ENCODE data around the gene ATMIN.
A peak's percentile ranks its signal among the peaks of the same experiment; 100 is the strongest.

ATMIN gene

GRCh38 chr16:81035398-81035974 lies at the start of gene ATMIN:
Gene ATMIN, plus strand, starts transcription at chr16:81035842. Its CDS starts 29 bp downstream, at chr16:81035871.
- FAIRE-seq, result no peak

GRCh38 chr16:80986557-80986956 lies 49.1 kb upstream of the ATMIN start:
- DNase-seq (ENCODE audit: low spot score) (no peak), FAIRE-seq (no peak)

More at GRCh38 chr16:81035398-81035974, at the start of gene ATMIN:
- peak; percentile 56 for DNase-seq (ENCODE audit: low spot score)

- FAIRE-seq, result no peak
These were observed 46.9 kb upstream of the ATMIN start for GRCh38 chr16:80988756-80989155.

DNA sequence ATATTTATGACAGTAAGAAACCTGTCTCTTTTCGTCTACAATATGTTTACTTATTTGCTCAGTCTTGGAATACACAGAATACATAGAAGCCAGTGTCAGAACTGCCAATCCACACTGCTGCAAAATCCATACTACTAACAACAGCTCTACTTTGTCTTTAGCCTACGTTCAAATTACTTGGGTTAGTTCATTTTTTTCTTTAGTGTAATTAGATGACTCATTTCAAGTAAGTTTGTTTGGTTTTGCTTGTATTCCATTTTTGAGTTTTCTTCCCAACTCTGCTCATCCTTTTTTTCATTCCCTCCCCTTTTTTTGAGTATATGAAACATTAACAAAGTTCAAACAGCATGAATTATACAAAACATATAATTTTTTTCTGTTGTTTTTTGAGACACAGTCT lies 45.8 kb upstream of the ATMIN start:
- FAIRE-seq (no peak), DNase-seq (ENCODE audit: low spot score) (no peak)

More at GRCh38 chr16:80988756-80989155, 46.9 kb upstream of the ATMIN start:
- no peak for DNase-seq (ENCODE audit: low spot score)

DNA sequence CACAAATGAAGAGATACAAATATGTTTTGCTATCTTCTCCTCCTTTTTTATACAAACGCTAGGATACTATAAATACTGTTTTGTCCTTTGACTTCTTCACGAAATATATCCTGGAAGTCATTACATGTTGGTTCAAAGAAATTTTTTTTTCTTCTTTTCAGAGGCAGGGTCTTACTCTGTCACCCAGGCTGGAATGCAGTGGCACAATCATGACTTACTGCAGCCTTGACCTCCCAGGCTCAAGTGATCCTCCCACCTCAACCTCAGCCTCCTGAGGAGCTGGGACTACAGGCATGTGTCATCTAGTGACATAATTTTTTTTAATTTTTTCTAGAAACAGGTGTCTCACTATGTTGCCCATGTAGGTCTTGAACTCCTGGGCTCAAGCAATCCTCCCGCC lies 45.1 kb upstream of the ATMIN start:
- no peak for FAIRE-seq

DNA sequence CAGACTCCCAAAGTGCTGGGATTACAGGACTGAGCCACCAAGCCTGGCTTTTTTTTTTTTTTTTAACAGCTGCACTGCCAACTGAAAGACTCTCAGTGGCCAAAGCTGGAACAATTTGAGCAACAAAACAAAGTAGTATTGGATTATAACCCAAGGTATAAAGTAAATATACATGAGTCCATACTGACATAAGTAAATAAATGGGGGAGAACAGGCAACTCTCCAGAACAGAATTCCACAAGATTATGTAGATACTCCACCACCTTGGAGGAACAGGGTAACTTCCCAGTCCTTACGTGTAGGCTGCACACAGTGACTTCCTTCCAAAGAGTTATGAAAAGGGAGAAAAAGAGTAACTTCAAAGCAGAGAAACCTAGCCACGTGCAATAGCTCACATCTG lies 44.7 kb upstream of the ATMIN start:
- no peak for DNase-seq (ENCODE audit: low spot score)
- FAIRE-seq, result no peak

More for the DNA sequence above, 45.1 kb upstream of the ATMIN start:
- DNase-seq (ENCODE audit: low spot score), result no peak

DNA sequence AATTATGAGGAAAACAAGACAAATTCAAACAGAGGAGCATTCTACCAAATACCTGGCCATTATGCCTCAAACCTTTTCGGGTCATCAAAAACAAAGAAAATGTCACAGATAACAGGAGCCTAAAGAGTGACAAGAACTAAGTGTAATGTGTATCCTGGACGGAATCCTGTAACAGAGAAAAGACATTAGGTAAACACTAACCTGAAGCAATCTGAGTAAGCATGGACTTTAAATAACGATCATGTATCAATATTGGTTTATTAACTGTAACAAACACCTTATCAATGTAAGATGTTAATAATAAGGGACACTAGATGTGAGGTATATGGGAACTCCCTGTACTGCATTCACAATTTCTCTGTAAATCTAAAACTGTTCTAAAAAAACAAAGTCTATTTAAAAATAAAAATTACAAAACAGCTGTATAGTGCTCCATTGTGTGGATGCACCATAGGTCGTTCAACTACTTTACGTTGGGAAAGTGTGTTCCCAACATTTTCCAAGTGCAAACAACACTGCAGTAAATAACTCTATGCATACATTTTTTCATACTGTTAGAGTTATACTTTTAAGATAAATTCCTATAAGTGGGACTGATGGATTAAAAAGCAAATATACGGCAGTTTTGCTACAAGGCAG lies 43.7 kb upstream of the ATMIN start:
- FAIRE-seq (no peak), DNase-seq (ENCODE audit: low spot score) (no peak)

GRCh38 chr16:80992676-80993293 lies 42.9 kb upstream of the ATMIN start:
- no peak for FAIRE-seq
- no peak for DNase-seq (ENCODE audit: low spot score)

DNA sequence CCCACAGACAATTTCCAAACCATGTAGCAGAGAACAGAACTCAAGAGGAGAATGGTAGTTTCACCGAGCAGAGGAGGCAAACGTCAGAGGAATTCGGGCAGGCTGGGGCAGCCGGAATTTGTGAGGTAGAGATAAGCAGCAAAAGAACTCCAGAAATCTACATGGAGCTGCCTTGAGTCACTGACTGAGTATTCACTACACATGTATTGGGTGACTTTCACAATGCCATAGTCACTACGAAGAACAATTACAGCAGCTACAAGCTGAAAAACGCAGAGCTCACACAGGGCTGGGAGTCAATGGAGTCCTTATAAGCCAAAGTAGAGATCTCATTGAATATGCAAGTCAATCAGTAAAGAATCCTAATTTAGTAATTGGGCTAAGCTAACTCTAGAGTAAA lies 42.3 kb upstream of the ATMIN start:
- DNase-seq (ENCODE audit: low spot score), result peak; percentile 64
- FAIRE-seq, result peak; percentile 56

DNA sequence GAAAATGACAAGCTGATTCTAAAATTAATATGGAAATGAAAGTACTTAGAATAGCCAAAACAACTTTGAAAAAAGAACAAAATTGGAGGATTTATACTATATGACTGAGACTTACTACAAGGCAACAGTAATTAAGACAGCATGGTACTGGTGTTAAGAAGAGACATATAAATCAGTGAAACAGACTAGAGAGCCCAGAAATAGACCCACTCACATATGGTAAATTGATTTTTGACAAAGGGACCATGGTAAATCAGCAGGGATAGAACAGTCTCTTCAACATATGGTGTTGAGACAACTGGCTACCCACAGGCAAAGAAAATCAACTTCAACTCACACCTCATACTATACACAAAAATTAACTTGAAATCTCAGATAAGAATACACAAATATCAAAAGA lies 41.8 kb upstream of the ATMIN start:
- DNase-seq (ENCODE audit: low spot score) (no peak), FAIRE-seq (no peak)

DNA sequence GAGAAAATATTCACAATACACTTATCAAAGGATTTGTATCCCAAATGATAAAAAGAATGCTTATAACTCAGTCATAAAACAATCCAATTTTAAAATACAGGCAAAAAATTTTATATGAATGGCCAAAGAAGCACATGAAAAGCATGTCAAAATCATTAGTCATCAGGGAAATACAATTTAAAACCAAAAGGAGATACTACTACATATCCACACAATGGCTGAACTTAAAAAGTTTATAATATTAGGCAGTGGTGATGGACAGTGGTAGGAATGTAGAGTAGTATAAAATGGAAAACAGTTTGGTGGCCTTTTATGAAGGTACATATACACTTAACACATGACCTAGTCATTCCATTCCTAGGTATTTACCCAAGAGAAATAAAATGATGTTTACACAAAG lies 41.2 kb upstream of the ATMIN start:
- FAIRE-seq, result peak; percentile 2
- DNase-seq (ENCODE audit: low spot score), result no peak

DNA sequence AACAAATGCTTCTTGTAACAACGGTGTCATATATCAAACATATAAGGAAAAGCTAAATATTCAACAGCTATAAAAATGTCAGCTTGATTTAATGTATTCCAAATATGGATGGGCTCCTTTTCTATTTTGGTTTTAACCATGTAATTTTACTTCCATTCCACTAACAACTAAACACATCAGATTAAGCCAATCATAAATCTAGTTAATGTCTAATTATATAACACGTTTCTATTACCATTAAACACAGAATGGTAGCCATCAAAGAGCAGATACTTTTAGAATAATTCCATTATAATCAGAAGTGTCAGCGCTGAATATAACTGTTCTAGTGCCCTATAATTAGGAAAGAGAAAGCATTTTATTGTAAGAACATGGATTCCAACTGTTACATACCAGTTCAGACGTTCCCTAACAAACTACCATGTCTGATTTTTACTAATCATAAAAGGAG lies 38.9 kb upstream of the ATMIN start:
- FAIRE-seq (no peak), DNase-seq (ENCODE audit: low spot score) (no peak)

DNA sequence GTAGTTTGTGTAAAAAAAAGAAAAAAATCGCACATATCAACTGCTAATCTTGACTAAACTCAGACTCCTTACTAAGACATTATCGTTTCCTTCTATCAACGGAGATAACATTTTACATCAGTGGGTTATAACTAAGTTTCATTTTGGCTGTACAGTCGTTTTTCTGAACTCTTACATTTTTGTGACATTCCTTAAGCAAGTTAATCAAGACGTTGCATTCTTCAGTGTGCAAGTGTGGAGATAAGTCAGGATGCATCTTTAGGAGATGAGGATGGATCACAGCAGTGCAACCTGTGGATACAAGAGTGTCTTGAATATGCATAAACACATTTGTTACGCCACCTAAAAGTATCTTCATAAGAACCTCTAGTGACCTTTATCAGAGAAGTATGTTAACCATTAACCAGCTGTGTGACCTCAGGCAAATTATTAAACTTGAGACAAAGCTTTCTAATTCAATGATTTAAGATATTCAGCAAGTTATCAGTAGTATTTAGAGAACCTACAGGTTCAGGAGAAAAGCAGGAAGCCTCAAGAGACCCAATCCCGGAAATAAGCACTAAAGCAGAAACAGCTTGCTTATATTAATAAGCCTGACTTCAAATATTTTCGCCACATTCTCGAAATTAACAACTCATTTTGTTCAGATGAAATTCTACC lies 38.4 kb upstream of the ATMIN start:
- peak; percentile 61 for DNase-seq (ENCODE audit: low spot score)
- FAIRE-seq, result peak; percentile 87

DNA sequence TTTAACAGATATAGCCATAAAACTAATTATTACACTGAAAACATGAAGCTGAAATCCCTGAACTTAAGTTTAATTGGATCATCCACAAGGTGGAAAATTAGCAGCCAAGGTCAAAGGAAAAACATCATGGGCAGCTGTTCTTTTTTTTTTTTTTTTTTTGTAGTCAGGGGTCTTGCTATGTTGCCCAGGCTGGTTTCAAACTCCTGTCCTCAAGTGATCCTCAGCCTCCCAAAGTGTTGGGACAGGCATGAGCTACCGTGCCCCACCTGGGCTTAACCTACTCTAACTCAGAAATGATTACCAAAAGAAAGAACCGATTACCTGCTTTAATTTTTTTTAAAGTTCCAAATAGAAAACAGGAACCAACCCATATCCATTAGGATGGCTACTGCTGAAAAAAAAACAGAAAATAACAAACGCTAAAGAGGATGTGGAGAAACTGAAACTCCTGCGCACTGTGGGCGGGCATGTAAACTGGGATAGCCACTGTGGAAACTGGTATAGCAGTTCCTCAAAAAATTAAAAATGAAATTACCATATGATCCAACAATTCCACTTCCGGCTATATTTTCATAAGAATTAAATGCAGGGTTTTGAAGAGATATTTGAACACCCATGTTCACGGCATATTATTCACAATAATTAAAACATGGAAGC lies 37.5 kb upstream of the ATMIN start:
- no peak for FAIRE-seq
- DNase-seq (ENCODE audit: low spot score), result no peak

DNA sequence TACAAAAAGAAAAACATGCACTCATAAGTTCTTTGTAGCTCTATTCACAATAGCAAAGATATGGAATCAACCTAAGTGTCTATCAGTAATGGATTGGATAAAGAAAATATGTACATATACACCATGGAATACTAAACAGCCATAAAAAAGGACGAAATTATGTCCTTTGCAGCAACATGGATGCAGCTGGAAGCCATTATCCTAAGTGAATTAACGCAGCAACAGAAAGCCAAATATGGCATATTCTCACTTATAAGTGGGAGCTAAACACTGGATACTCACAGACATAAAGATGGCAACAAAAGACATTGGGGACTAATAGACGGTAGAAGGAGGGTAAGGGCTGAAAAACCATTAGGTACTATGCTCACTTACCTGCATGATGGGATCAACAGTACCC lies 34.8 kb upstream of the ATMIN start:
- no peak for FAIRE-seq

GRCh38 chr16:81001330-81001729 lies 34.3 kb upstream of the ATMIN start:
- FAIRE-seq, result no peak
- DNase-seq (ENCODE audit: low spot score), result no peak

More for the DNA sequence above, 34.8 kb upstream of the ATMIN start:
- no peak for DNase-seq (ENCODE audit: low spot score)

GRCh38 chr16:81003064-81003463 lies 32.6 kb upstream of the ATMIN start:
- DNase-seq (ENCODE audit: low spot score), result no peak
- FAIRE-seq, result no peak

DNA sequence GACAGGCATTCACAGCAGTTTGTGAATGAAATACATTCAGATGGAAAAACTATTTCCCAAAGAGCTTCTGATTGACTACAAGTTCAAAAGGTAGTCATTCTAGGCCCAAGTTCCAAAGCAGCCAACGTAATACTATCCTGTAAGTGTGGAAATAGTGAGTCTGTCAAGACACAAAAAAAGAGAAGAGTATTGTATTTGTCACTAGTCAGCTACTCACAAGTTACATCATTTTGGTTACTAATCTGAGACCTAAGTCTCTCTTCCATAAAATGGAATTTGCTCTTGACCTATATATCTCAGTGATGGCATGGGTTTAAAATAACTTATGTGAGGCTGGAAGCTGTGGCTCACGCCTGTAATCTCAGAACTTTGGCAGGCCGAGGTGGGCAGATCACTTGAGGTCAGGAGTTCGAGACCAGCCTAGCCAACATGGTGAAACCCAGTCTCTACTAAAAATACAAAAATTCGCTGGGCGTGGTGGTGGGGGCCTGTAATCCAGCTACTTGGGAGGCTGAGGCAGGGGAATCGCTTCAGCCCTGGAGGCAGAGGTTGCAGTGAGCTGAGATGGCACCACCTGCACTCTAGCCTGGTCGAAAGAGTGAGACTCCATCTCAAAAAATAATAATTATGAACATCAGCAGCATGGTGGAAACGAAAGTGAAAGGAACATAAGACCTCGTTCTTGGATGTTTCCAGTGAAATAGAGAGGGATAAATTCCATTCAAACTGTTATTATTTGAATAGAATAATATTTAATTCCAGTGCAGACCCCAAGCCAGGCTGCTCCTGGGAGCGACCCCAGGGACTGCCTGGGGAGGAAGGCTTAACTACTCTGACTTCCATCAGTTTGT lies 31.8 kb upstream of the ATMIN start:
- DNase-seq (ENCODE audit: low spot score), result no peak
- no peak for FAIRE-seq

DNA sequence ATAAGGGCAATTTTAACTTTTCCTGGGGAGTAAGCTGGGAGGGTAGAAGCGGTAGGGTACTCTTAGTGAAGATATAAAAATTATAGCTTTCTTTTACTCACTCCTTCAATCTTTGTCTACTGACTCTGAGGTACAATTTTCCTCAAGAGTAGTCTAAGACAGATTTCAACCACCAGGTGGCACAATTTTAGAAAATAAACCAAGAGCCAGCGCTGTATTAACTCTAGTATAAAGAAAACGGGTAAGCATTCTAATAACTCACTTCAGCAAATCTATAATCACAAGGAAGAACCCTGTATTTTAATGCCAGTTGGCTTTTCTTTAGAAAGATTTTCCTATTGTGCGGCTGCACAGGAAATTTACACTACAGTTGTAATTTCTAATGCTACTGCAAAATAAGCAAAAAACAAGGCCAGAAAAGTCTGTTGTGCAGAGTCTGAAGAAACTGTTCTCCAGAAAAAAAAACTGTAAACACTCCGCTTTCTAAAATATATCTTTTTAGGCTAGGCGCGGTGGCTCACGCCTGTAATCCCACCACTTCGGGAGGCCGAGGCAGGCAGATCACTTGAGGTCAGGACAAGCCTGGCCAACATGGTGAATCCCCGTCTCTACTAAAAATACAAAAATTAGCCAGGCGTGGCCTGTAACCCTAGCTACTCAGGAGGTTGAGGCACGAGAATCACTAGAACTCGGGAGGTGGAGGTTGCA lies 30.8 kb upstream of the ATMIN start:
- FAIRE-seq, result peak; percentile 58

DNA sequence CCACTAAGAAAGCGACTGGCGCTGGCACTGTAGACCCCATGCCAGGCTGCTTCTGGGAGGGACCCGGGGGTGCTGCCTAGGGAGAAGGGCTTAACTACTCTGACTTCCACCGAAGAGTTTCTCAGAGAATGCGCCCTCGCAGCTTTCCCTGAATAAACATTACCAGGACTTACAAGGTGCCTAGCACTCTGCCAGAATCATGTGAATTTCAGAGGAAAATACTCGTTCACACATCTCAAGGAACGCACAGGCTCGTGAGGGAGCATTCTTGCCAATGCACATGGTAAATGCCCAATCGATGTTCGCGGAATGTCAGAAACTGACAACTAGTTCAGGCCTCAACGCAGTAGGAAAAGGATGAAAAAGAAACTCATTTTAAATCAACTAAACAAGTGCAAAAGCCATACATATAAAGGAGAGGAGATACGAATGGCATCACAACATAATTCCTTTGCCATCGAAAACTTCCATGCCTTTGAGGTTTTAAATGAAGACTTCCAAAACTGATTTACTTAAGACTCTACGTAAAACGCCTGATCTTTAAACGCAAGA lies 30.0 kb upstream of the ATMIN start:
- DNase-seq (ENCODE audit: low spot score) (no peak), FAIRE-seq (no peak)

More for the DNA sequence above, 30.8 kb upstream of the ATMIN start:
- peak; percentile 36 for DNase-seq (ENCODE audit: low spot score)
